Jurkat, Clone E6-1 (cell line): Measurements from ENCODE around the gene VEGFA.

Experiments
- DNase-seq: peaks from one replicate; pipeline ENCODE4 v3.0.0-alpha.2; 2011; ENCODE audit warnings: low read depth, low spot score
- H3K4me3 ChIP-seq: 2 replicates; pipeline ENCODE4 v1.5.1; 2011; ENCODE audit warnings: mild to moderate bottlenecking, low read length, control low read depth, moderate library complexity

The VEGFA gene

DNA sequence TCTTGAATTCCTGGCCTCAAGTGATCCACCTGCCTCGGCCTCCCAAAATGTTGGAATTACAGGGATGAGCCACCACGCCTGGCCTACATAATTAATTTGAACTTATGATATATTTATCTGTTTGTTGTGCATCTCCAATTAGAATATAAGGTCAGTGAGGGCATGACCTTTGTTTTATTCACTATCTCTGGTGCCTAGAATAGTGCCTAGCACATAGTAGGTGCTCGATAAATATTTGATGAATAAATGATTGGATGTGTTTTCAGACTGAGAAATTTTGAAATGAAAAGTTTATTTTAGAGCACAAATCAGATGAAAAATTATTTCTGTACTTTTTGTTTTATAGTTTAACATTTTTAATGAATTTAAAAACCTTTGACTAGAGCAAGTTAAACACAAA, 19.4 kb upstream of the VEGFA start:
- no peak overlapping the region for H3K4me3 ChIP-seq
- no peak for DNase-seq

DNA sequence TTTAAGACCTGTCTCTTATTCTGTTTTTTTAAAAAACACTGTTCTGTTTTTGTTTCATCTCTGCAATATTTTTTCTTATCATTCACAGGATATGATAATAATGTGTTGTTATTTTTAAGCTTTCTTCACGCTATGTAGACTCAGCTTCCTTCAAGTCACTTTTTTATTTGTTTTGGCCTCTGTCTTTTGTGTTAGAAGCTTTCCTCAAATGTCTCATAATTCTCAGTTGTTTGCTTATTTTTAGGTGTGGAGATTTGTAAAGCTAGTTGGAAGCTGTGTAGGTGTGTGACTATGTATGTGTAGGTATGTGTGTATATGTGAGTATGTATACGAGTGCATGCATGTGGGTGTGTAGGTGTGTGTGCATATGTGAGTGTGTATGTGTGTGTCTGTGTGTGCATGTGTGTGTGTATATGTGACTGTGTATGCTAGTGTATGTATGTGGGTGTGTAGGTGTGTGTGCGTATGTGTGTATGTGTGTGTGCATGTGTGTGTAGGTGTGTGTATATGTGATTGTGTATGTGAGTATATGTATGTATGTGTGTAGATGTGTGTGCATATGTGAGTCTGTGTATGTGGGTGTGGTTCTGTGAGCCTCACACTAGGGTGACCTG, 16.3 kb upstream of the VEGFA start:
- no peak overlapping the region for H3K4me3 ChIP-seq
- DNase-seq: no peak

DNA sequence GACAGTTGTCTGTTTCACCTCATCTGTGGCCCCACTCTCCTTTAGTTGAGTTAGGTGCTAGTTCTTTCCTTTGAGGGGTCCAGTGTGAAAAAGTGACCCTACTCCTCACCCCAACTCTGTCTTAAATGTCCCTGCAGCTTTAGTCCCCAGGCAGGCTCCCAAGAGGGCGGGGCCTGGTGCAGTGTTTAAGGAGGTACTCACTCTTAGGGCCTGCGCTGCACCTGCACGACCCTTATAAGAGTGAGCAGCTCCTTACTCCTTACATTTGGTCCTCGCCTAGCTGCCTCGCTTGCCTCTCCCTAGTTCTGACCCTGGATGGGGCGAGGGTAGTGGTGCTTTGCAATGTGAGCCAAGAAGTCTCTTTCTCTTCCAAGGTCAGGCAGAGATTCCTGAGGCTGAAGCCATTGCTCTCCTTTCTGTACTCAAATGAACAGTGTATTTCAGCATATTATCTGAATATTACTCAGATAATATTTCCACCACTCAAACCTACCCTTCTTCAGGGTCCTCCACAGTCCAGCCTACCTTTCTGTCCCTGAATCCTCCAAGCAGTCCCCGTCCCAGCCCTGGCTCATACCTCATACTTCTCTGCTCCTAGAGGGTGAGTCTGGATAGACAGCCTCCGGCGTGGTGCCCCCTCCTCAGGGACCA, 11.9 kb upstream of the VEGFA start:
- DNase-seq: no peak

DNA sequence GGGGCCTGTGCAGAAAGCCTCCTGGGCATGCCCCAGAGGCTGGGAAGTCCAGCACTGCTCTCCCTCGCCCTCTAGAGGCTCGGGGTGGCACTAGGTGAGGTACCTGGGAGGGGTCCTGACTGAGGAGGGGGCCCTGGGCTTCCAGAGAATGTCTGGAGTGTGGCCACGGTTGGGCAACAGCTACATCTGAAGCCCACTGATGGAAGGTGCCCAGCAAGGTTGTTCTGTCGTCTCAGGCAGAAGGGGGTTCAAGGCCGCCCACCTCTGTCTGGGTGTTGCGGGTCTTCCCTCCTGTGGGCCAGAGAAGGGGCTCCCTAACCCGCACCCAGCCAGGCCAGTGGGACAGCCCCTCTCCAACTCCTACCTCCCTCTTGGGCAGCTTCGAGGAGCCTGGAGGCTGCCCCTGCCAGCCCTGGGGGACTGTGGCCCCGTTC, 11.4 kb upstream of the VEGFA start:
- no peak overlapping the region for H3K4me3 ChIP-seq
- DNase-seq: no peak

More for the DNA sequence above, 11.9 kb upstream of the VEGFA start:
- H3K4me3 ChIP-seq: no peak overlapping the region

DNA sequence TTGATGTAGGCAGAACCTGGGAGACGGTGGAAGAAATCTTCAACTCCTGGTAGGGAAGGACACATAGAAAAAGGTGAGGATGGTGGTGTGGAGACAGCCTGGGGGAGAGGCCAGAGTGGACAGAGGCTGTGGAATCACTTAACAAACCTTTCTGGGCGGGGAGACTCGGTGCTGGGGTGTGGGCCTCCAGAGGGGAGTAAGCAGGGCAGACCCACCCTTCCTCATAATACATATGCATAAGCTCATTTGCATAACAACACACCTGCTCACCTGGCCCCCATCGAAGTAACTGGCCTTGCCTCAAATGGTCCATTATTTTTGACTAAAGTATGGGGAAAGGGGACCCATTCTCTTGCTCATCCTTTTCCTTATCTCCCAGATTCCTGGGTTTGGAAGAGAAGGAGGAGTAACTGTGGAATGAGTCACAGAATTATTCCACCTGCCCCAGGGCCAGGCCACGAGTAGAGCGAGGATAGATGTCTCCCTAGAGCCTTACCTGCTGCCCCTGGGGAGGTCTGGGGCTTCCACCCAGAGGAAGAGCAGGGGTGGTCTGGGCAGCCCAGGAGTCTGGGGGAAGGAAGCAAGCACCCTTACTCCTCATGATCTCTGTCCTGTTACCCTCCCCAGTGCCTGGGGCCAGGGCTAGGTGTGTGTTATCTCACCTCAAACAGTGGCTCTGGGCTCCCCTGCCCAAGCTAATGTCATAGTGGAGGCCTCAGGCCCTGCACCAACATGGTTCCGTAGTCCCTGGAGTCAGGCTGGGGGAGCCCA, 10.7 kb upstream of the VEGFA start:
- no peak for DNase-seq
- no peak overlapping the region for H3K4me3 ChIP-seq

DNA sequence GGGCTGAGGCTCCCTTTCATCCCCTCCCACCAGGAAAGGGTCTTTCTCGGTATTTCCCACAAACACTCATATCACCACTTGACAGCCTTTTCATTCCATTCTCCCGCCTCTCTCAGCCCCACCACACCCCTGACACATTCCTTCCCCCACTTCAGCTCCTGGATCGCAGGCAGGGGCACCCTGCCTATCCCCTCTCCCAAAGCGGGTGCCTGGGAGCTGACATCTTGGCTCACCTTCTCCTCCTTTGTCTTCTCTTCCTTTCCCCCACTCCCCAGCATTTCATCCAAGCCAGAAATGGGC, 10.2 kb upstream of the VEGFA start:
- DNase-seq: no peak
- no peak overlapping the region for H3K4me3 ChIP-seq

DNA sequence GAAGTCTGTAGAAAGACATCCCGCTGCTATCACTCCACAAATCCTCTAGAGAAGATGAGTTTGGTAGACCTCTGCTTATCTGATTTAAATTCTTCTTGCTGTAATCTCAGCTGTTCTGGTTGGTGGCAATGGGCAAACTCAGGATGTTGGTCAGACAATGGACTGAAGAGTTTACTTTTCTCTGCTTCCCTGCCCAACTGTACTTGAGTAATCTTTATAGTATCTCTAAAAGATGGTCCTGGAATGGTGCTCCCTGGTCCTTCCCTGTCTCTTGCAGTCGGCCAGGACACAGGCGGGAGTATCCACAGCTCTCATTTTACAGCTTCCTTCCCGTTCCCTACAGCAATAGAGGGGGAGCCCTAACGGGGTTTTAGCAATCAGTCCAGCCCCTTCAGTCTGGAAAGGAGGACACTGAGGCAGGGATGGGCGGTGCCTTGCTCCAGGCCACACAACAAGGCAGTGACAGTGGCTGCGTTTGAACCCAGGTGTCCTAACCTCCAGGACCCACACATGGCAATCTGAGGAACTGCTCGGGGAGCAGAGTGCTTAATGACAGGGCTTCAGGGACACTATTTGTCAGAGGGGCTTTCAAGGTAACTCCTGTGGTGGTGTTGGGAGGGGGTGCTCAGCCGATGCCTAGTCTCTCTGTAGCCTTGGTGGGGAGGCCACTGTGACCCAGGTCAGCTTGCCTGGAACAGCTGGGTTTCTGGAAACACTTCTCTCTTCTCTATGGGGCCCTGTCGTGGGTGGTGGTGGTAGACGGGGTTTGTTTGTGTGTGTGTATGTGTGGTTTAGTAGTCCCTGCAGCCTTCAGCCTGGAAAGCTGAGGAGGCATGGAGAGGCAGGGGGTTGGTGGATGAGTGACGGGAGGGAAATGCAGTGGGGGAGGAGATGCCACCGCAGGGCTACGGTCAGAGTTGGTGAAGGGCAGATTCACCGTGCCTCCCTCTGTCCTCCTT, 9.5 kb upstream of the VEGFA start:
- H3K4me3 ChIP-seq: no peak overlapping the region
- DNase-seq: no peak

DNA sequence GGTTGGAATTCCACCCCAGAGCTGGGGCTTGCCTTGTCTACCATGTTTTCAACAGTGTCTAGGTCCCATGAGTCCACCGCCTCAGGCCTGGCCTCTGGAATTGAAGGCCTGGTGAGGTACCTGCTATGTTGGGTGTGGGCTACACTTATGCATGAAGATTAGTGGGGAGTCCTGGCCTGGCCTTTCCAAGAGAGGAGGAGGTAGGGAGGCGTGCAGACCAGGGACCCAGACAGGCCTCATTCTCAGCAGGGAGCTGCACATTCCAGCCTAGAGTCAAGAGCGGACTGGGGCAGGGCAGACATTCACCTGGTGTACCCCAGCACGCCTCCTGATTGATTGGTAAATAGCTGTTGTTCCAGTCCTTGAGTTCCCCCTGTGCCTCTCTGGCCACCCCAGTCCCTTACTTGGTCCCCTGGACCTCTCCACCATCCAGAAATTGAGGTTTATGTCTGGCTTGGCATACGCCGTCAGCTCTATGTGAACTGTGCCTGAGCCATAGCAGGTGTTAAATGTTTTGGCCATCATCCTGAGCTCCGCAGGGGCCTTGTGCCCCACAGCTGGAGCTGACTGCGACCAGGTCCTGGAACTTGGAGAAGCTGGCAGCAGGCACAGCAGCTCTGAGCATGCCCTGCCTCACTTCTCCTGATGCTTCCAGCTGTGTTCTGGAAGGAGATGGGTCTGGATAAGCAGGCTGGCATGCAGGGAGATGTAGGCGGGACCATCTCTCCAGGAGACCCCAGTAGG, 8.2 kb upstream of the VEGFA start:
- no peak overlapping the region for H3K4me3 ChIP-seq
- no peak for DNase-seq

DNA sequence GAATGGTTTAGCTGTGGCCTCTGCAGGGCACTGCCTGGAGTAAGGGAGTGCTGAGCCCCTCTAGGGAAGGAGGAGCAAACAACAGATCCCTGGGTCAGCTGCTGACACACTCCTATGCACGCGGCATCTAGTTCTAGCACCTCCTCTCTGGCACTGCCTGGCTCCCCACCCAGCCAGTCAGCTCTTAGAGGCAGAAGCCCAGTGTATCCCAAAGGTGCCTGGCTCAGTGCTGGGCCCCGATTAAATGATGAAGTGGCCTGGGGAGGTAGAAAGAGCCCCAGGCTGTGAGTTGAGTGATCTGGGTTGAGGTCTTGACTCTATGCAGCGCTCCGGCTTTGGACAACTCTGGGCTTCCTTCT, 7.6 kb upstream of the VEGFA start:
- H3K4me3 ChIP-seq: no peak overlapping the region
- no peak for DNase-seq

DNA sequence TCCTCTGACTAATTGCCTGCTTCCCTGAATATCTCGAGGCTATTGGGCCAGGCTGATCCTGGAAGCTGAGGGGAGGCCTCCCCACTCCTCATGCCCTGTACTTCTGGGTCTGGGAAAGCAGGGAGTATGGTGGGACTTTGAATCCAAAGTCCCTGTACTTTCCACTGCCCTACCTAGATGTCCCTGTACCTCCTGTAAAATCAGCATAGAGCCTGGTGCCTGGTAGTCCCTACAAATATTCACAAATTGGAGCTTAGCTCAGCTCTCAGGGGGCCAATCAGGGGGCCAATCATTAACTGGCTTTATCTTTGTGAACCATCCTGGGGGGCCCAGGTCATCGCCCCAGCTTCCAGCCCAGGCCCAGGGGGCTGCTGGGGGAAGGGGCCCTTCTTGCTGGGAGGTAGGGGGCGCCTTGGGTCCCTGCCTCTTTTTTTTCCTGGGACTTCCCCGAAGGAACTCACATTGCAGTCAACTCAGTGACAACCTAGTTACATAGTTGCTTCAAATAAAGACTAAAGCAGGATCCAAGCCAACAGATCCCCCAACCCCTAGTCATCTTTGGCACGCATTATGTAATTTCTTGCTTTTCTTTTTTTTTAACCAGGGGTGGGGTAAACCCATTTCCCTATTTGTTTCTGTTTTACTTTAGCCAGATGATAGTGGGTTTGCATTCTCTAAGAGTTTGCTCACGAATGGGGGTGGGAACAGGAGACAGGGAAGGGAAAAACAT, 6.9 kb upstream of the VEGFA start:
- DNase-seq: no peak
- no peak overlapping the region for H3K4me3 ChIP-seq

DNA sequence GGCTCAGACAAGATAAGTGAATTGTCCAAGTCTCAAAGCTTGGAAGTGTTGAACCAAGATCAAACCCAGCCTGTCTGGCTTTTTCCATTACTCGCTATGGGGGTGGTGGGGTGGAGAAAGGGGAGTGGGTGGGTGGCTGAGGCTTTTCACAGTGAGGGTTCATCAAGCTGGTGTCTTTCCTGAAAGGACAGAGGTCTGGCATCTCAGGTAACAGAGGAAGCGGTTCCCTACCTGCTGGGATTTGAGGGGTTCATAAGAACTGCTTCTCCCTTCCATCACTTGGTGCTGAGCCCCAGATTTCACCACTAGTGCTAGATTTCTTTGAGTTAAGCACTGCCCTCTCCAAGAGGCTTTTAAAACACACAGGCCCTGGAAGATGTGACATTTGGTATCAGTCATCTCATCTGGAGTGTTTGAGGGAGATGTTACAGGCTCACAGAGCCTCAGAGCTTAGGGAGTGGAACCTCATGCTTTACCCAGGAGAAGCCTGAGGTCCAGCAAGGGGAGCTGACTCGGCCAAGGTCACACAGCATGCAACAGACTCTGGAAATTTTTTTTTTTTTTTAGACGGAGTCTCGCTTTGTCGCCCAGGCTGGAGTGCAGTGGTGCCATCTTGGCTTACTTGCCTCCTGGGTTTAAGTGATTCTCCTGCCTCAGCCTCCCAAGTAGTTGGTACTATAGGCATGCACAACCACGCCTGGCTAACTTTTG, 6.0 kb upstream of the VEGFA start:
- DNase-seq: no peak

DNA sequence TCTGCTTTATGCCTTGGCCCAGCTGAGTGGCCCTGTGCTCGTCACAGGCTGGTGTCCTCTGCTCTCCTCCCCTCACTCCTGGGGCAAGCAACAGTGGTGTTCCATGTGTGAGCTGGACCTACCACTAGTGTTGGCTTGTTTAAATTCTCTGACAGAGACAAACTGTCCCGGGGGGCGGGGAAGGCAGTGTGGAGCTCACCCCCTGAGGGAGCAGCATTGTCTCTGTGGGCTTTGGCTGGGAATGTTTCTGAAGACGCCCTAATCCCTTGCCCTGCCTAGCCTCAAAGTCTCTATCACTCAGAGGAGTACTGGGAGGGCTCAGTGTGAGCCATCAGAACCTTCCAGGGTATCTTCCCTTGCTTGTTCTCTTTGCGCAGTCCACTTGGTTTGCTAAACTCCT, 5.2 kb upstream of the VEGFA start:
- no peak for DNase-seq
- no peak overlapping the region for H3K4me3 ChIP-seq

More for the DNA sequence above, 6.0 kb upstream of the VEGFA start:
- H3K4me3 ChIP-seq: no peak overlapping the region

DNA sequence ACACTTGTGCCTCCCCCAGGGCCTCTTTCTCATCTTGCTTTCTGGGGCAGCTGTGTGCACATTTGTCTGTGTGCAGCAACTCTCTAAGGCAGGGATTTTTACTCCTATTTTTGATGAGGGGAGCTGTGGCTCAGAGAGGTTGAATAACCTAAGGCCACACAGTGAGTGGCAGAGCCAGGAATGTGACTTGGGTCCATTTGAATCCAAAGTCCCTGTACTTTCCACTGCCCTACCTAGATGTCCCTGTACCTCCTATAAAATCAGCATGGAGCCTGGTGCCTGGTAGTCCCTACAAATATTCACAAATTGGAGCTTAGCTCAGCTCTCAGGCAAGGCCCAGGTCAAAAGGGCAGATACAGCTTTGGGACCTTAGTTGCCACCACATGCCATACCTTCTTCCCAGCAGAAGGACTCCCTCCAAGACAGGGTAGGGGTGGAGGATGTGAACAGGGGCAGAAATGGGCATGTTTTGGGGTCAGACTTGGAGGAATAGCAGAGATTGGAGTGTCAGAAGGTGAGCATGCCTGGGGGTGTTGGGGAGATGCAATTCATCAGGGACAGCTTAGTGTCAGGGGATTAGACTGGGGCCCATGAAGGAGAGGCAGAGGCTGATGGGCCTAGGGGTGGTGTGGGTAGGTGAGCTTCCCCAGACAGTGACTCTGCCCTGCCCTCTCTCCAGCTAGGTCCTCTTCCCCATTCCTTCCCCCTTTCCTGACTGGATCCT, 4.1 kb upstream of the VEGFA start:
- H3K4me3 ChIP-seq: no peak overlapping the region
- DNase-seq: no peak

DNA sequence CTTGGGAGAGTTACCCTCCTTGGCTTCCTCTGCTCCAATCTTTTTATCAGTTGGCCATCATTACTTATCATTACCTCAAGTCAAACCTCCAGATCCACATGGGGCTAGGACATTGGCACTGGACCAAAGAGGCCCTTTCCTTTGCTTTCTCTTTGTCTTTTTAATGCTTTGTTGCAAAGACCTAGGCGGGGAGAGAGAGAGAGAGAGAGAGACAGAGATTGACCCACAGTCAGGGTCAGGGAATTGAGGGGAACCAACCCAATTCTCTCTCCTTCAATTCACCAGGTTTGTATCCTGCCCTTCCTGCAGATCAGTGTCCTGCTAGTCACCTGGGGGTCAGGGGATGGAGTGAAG, 3.5 kb upstream of the VEGFA start:
- H3K4me3 ChIP-seq: no peak overlapping the region
- no peak for DNase-seq

DNA sequence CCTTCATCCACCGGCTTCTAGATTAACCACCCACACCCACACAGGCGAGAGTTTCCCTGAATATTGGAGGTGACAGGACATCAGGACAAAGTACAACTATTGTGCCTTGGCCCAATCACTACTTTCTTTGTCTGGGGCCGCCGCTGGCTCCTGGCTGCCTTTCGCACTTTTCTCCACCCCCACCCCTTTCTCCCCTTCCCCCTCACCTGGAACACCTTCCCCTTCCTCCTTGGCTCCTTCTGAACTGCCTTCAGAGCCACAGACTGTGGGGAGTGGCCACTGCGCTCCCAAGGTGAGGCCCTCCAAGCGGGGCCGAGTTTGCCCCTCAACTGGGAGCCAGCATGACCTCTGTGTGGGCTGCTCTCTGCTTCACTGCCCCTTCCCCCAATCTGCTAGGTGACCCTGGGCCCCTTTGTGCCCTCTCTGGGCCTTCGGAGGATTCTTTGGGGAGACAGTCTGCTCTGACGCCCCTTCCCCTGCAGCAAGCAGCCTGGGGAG, 3.0 kb upstream of the VEGFA start:
- H3K4me3 ChIP-seq: no peak overlapping the region
- DNase-seq: no peak

DNA sequence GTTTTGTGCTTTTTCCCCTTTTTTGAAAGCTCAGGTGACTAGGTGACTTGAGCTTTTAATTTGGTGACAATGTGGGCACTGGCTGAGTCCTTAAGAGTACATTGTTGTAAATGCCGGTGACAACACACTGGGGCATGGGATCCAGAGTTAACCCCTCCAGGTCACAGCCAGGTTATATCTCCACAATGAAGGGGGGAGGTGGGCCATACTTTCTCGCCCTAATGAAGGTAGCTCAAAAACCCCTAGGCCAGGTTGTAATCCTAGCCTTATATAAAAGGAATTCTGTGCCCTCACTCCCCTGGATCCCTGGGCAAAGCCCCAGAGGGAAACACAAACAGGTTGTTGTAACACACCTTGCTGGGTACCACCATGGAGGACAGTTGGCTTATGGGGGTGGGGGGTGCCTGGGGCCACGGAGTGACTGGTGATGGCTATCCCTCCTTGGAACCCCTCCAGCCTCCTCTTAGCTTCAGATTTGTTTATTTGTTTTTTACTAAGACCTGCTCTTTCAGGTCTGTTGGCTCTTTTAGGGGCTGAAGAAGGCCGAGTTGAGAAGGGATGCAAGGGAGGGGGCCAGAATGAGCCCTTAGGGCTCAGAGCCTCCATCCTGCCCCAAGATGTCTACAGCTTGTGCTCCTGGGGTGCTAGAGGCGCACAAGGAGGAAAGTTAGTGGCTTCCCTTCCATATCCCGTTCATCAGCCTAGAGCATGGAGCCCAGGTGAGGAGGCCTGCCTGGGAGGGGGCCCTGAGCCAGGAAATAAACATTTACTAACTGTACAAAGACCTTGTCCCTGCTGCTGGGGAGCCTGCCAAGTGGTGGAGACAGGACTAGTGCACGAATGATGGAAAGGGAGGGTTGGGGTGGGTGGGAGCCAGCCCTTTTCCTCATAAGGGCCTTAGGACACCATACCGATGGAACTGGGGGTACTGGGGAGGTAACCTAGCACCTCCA, 2.2 kb upstream of the VEGFA start:
- no peak overlapping the region for H3K4me3 ChIP-seq
- DNase-seq: no peak
